H1 (cell line): ENCODE measurements around the gene TMEM117. TPM values are rescaled to one million over a fixed set of nuclear protein-coding genes. Genes with fewer than 3 reads are reported as not detected.

ENCODE experiments used
- CTCF ChIA-PET: fragments of 300-600 bp; sonication (Branson Sonifier 250); formaldehyde crosslinking; loops from one replicate; lab custom pipeline; 2021; ENCODE audit not compliant: partially characterized antibody; lab: Charles Lee
- POLR2A ChIA-PET: fragments of 300-600 bp; sonication (Branson Sonifier 250); formaldehyde crosslinking; loops from one replicate; lab custom pipeline; 2021; ENCODE audit warnings: inconsistent platforms; ENCODE audit not compliant: partially characterized antibody; lab: Charles Lee
- DNase-seq, 2 experiments: peaks; one replicate each; pipeline versions ENCODE4 v3.0.0 to v3.0.0-alpha.2; 2010 to 2022; ENCODE audit warnings: low spot score in 2 of 2, low read depth in 1 of 2, mixed read lengths in 1 of 2
- FAIRE-seq: peaks from 2 replicates; lab custom pipeline; 2011; peaks lifted over from hg19 to GRCh38; lab: Jason Lieb, UNC
- H2AFZ ChIP-seq: 2 replicates; pipeline ENCODE4 v1.8.1; 2012; ENCODE audit warnings: low read length, inconsistent platforms
- H2AK5ac ChIP-seq: 2 replicates; pipeline ENCODE4 v1.6.1; 2013; ENCODE audit warnings: low read depth, low read length
- H2BK120ac ChIP-seq: replicated peaks from 2 replicates; pipeline ENCODE3; 2013; ENCODE audit warnings: low read depth, low read length, inconsistent platforms
- H2BK12ac ChIP-seq: 2 replicates; pipeline ENCODE4 v1.6.1; 2013; ENCODE audit warnings: low read depth, low read length
- H2BK15ac ChIP-seq: 2 replicates; pipeline ENCODE4 v1.6.1; 2013; ENCODE audit warnings: low read length
- H2BK20ac ChIP-seq: 2 replicates; pipeline ENCODE4 v1.6.1; 2013; ENCODE audit warnings: low read length
- H2BK5ac ChIP-seq: 2 replicates; pipeline ENCODE4 v1.6.1; 2013; ENCODE audit warnings: low read depth, low read length
- H3K14ac ChIP-seq: 2 replicates; pipeline ENCODE4 v1.6.1; 2013; ENCODE audit warnings: inconsistent platforms; ENCODE audit not compliant: insufficient read length
- H3K18ac ChIP-seq: 2 replicates; pipeline ENCODE4 v1.6.1; 2013; ENCODE audit warnings: low read length; ENCODE audit errors: extremely low read depth
- H3K23ac ChIP-seq: 2 replicates; pipeline ENCODE4 v1.6.1; 2013; ENCODE audit warnings: inconsistent platforms; ENCODE audit not compliant: insufficient read length
- H3K23me2 ChIP-seq: 2 replicates; pipeline ENCODE4 v1.6.1; 2013; ENCODE audit warnings: low read depth, low read length
- H3K27ac ChIP-seq: 2 replicates; pipeline ENCODE4 v1.6.1; 2011; ENCODE audit warnings: low read depth, low read length, inconsistent platforms
- H3K27me3 ChIP-seq, 4 experiments: replicated peaks in 1 of 4; 1 replicate in 1 of 4; 2 replicates in 3 of 4; pipeline versions ENCODE4 v1.6.1 to v1.8.1; 2011 to 2013; ENCODE audit warnings: low read length in 3 of 4, mild to moderate bottlenecking in 3 of 4, inconsistent platforms in 2 of 4, mixed read lengths in 2 of 4, moderate library complexity in 1 of 4; ENCODE audit not compliant: control insufficient read depth in 3 of 4, insufficient read depth in 3 of 4; ENCODE audit errors: extremely low read depth in 1 of 4
- H3K36me3 ChIP-seq, 4 experiments: 2 replicates each; pipeline versions ENCODE4 v1.6.1 to v1.8.1; 2011 to 2013; ENCODE audit warnings: mild to moderate bottlenecking in 4 of 4, low read length in 3 of 4, moderate library complexity in 2 of 4, control low read depth in 1 of 4, inconsistent platforms in 1 of 4; ENCODE audit not compliant: insufficient read depth in 4 of 4, control insufficient read depth in 2 of 4
- H3K4ac ChIP-seq: replicated peaks from 2 replicates; pipeline ENCODE3; 2013; ENCODE audit warnings: low read length, low read depth, mixed read lengths, inconsistent platforms; ENCODE audit not compliant: insufficient read length
- H3K4me1 ChIP-seq, 4 experiments: replicated peaks in 1 of 4; 1 replicate in 1 of 4; 2 replicates in 3 of 4; pipeline versions ENCODE4 v1.6.1 to v1.8.1; 2011 to 2013; ENCODE audit warnings: low read length in 3 of 4, inconsistent platforms in 2 of 4, mixed read lengths in 1 of 4; ENCODE audit not compliant: insufficient read depth in 4 of 4, control insufficient read depth in 3 of 4
- H3K4me2 ChIP-seq, 2 experiments: 2 replicates each; pipeline versions ENCODE4 v1.6.1 to v1.8.1; 2011 to 2013; ENCODE audit warnings: low read depth in 2 of 2, low read length in 2 of 2, control low read depth in 1 of 2, inconsistent platforms in 1 of 2, mild to moderate bottlenecking in 1 of 2; ENCODE audit not compliant: insufficient read depth in 1 of 2
- H3K4me3 ChIP-seq, 4 experiments: fragments of 200-600, 300-600 bp in 1 of 4; sonication (generic), shearing (Covaris generic), sonication (Bioruptor Twin) in 1 of 4; 2 replicates each; pipeline versions ENCODE4 v1.5.1 to v1.8.1; 2011 to 2016; ENCODE audit warnings: low read length in 4 of 4, low read depth in 3 of 4, control low read depth in 2 of 4, inconsistent platforms in 2 of 4, mild to moderate bottlenecking in 2 of 4, mixed read lengths in 1 of 4, moderate library complexity in 1 of 4; ENCODE audit not compliant: insufficient read depth in 2 of 4; ENCODE audit errors: extremely low read depth in 1 of 4
- H3K56ac ChIP-seq: replicated peaks from 2 replicates; pipeline ENCODE3; 2013; ENCODE audit warnings: low read depth, mild to moderate bottlenecking, mixed read lengths, low read length, inconsistent platforms; ENCODE audit not compliant: insufficient read length
- H3K79me1 ChIP-seq: 2 replicates; pipeline ENCODE4 v1.6.1; 2013; ENCODE audit warnings: low read depth, low read length, control low read depth
- H3K79me2 ChIP-seq, 2 experiments: 2 replicates each; pipeline versions ENCODE4 v1.6.1 to v1.8.1; 2012 to 2013; ENCODE audit warnings: low read length in 2 of 2, mild to moderate bottlenecking in 2 of 2, inconsistent platforms in 1 of 2; ENCODE audit not compliant: insufficient read depth in 2 of 2, control insufficient read depth in 1 of 2
- H3K9ac ChIP-seq, 4 experiments: replicated peaks in 1 of 4; 1 replicate in 1 of 4; 2 replicates in 3 of 4; pipeline versions ENCODE4 v1.6.1 to v1.8.1; 2011 to 2013; ENCODE audit warnings: low read depth in 3 of 4, low read length in 3 of 4, control low read depth in 2 of 4, mild to moderate bottlenecking in 2 of 4, moderate library complexity in 2 of 4, inconsistent platforms in 1 of 4; ENCODE audit errors: extremely low read depth in 1 of 4
- H3K9me3 ChIP-seq, 2 experiments: 2 replicates each; pipeline versions ENCODE4 v1.6.1 to v1.8.1; 2012 to 2013; ENCODE audit warnings: mild to moderate bottlenecking in 2 of 2, moderate library complexity in 2 of 2, control low read depth in 1 of 2, inconsistent platforms in 1 of 2, low read depth in 1 of 2, low read length in 1 of 2, mixed read lengths in 1 of 2; ENCODE audit not compliant: insufficient read depth in 2 of 2
- H4K20me1 ChIP-seq, 2 experiments: replicated peaks in 1 of 2; 2 replicates each; pipeline versions ENCODE3 to v1.8.1; 2011 to 2013; ENCODE audit warnings: inconsistent platforms in 2 of 2, low read length in 2 of 2, mild to moderate bottlenecking in 1 of 2; ENCODE audit not compliant: insufficient read depth in 2 of 2, control insufficient read depth in 1 of 2
- H4K5ac ChIP-seq: 2 replicates; pipeline ENCODE4 v1.6.1; 2013; ENCODE audit warnings: low read length, low read depth, mixed read lengths, inconsistent platforms; ENCODE audit not compliant: insufficient read length
- H4K8ac ChIP-seq: 2 replicates; pipeline ENCODE4 v1.8.0; 2013; ENCODE audit warnings: mild to moderate bottlenecking, moderate library complexity, low read length, inconsistent platforms; ENCODE audit not compliant: insufficient read depth; ENCODE audit errors: extremely low read depth
- H4K91ac ChIP-seq: replicated peaks from 2 replicates; pipeline ENCODE3; 2013; ENCODE audit warnings: low read length, mixed read lengths, inconsistent platforms; ENCODE audit not compliant: insufficient read length
- ATF3 ChIP-seq: IDR thresholded peaks from 2 replicates; pipeline ENCODE4 v1.6.1; 2011; ENCODE audit warnings: low read depth, mild to moderate bottlenecking, low read length; ENCODE audit not compliant: insufficient read depth
- BCL11A ChIP-seq, 2 experiments: IDR thresholded peaks; one replicate each; pipeline ENCODE4 v1.6.1; 2011; ENCODE audit warnings: low read depth in 2 of 2, low read length in 2 of 2, mild to moderate bottlenecking in 2 of 2
- CHD1 ChIP-seq: IDR thresholded peaks from 2 replicates; pipeline ENCODE4 v1.6.1; 2012; ENCODE audit warnings: low read depth, low read length, improper control_type of control experiment
- E2F6 ChIP-seq: IDR thresholded peaks from 2 replicates; pipeline ENCODE4 v1.6.1; 2012; ENCODE audit warnings: inconsistent platforms
- FOSL1 ChIP-seq: IDR thresholded peaks from 2 replicates; pipeline ENCODE4 v1.6.1; 2011; ENCODE audit warnings: mild to moderate bottlenecking, low read depth, low read length, moderate library complexity; ENCODE audit not compliant: insufficient read depth
- GABPA ChIP-seq: IDR thresholded peaks from 2 replicates; pipeline ENCODE4 v1.6.1; 2011; ENCODE audit warnings: mild to moderate bottlenecking, low read length, moderate library complexity, borderline replicate concordance; ENCODE audit not compliant: insufficient read depth
- JUN ChIP-seq: IDR thresholded peaks from 2 replicates; pipeline ENCODE4 v1.6.1; 2011; ENCODE audit warnings: low read depth, mild to moderate bottlenecking, improper control_type of control experiment, low read length
- MAFK ChIP-seq: IDR thresholded peaks from 2 replicates; pipeline ENCODE4 v1.6.1; 2012; ENCODE audit warnings: low read depth, mild to moderate bottlenecking, improper control_type of control experiment, low read length
- POLR2A ChIP-seq, 2 experiments: IDR thresholded peaks; 1 replicate in 1 of 2; 2 replicates in 1 of 2; pipeline ENCODE4 v1.6.1; 2011; ENCODE audit warnings: low read depth in 2 of 2, low read length in 2 of 2, mild to moderate bottlenecking in 2 of 2; ENCODE audit errors: control extremely low read depth in 1 of 2
- POLR2AphosphoS5 ChIP-seq: IDR thresholded peaks from 2 replicates; pipeline ENCODE4 v1.6.1; 2011; ENCODE audit warnings: low read depth, low read length
- RFX5 ChIP-seq: IDR thresholded peaks from 2 replicates; pipeline ENCODE4 v1.6.1; 2011; ENCODE audit warnings: low read depth, low read length, improper control_type of control experiment, borderline replicate concordance
- SP1 ChIP-seq: IDR thresholded peaks from 2 replicates; pipeline ENCODE4 v1.6.1; 2011; ENCODE audit warnings: low read depth, low read length
- TAF7 ChIP-seq: optimal IDR thresholded peaks from 2 replicates; pipeline ENCODE3; 2011; ENCODE audit warnings: low read depth, mild to moderate bottlenecking, inconsistent platforms, low read length, moderate library complexity, borderline replicate concordance
- WGBS, 2 experiments: shearing (Covaris generic) in 1 of 2; methylation state at CpG; one replicate each; pipeline versions ENCODE4 v1.1.6 to v1.1.7; 2013 to 2015; ENCODE audit warnings: low lambda C conversion rate in 2 of 2, mixed read lengths in 2 of 2, inconsistent platforms in 1 of 2, low coverage in 1 of 2, missing lambda C conversion rate in 1 of 2; ENCODE audit not compliant: insufficient replicate concordance in 2 of 2, insufficient coverage in 1 of 2, insufficient read length in 1 of 2; ENCODE audit errors: extremely low coverage in 1 of 2, missing lambda C conversion rate in 1 of 2; 5-methylcytosine and 5-hydroxymethylcytosine counted together
- polyA plus RNA-seq, 7 experiments: library from polyadenylated mRNA; depleted of rRNA in 3 of 7; stranded (reverse) in 5 of 7; unstranded in 2 of 7; fragments of >200 nt in 5 of 7; fragments of 200-250 nt in 2 of 7; gene quantifications; 1 replicate in 5 of 7; 2 replicates in 1 of 7; 4 replicates in 1 of 7; pipeline versions ENCODE4 v1.2.1 to v1.2.3, GENCODE V29; 2011 to 2013; ENCODE audit warnings: missing spikeins in 2 of 7, mixed read lengths in 2 of 7
- total RNA-seq: library from RNA; stranded (reverse); fragmentation: NEBNext Ultra II Directional; extraction: Animal tissue kit (Norgen Biotek cat#: 25700); gene quantifications from 2 replicates; pipeline ENCODE4 v1.2.1, GENCODE V29; 2021

Gene TMEM117
- total and polyA plus RNA-seq, 2 of the 8 experiments (the other 6 are each of a cell fraction or from before 2014, with no cell fraction given): 0.80 to 1.4 TPM

- H3K27me3 ChIP-seq: no peaks in the 10 kb centered on the region
- no peak overlapping the region for H4K8ac ChIP-seq
- 90% methylated on average over 1 of the region's 1 CpG; no CpG with 5 or more reads in 1 of the 2 experiments for WGBS, 2 experiments
- no peak overlapping the region for H3K23ac ChIP-seq
- FAIRE-seq: no peak
- H2AK5ac ChIP-seq: no peak overlapping the region
- CTCF ChIA-PET: interaction anchor here (0.6 to 9.2 kb wide), 3 partner anchors 88 to 174 kb away, joined by 3 to 113 read pairs (median 3); no protein-coding TSS in a partner anchor
- H2BK15ac ChIP-seq: no peak overlapping the region
- no peak overlapping the region for H3K4ac ChIP-seq
- no peak overlapping the region for H2BK120ac ChIP-seq
- H3K27ac ChIP-seq: no peak overlapping the region
- H3K4me2 ChIP-seq: no peak overlapping the region
- H4K91ac ChIP-seq: no peak overlapping the region
- no peak overlapping the region for H2BK20ac ChIP-seq
- DNase-seq: no peak
- H2BK5ac ChIP-seq: no peak overlapping the region
- H3K14ac ChIP-seq: no peak overlapping the region
- H3K79me1 ChIP-seq: no peaks in the 10 kb centered on the region
- H3K9ac ChIP-seq: no peak overlapping the region
- H3K9me3 ChIP-seq: no peaks in the 10 kb centered on the region
- H3K18ac ChIP-seq: no peak overlapping the region
- POLR2A ChIA-PET: no interaction called here
- H2BK12ac ChIP-seq: no peak overlapping the region
- no peaks in the 10 kb centered on the region for H3K23me2 ChIP-seq
- H4K5ac ChIP-seq: no peak overlapping the region
- no peaks in the 10 kb centered on the region for H3K4me1 ChIP-seq
- no peaks in the 10 kb centered on the region for H3K79me2 ChIP-seq
- no peak overlapping the region for H3K4me3 ChIP-seq
- H3K36me3 ChIP-seq: no peaks in the 10 kb centered on the region
- H4K20me1 ChIP-seq: no peaks in the 10 kb centered on the region
- H3K56ac ChIP-seq: no peak overlapping the region
- H2AFZ ChIP-seq: no peak overlapping the region
- TF ChIP-seq GABPA (no peak), FOSL1 (no peak), BCL11A (IDR thresholded peaks at IDR 0.05; ENCODE audit: low read depth in 2 of 2, low read length in 2 of 2) (no peak), ATF3 (no peak), POLR2AphosphoS5 (no peak), E2F6 (no peak), CHD1 (no peak), RFX5 (no peak), TAF7 (no peak), JUN (no peak), MAFK (no peak), POLR2A (IDR thresholded peaks at IDR 0.05; ENCODE audit: control extremely low read depth in 1 of 2, low read depth in 2 of 2, low read length in 2 of 2) (no peak), SP1 (no peak)
Measured at GRCh38 chr12:43880547-43880946, 44.7 kb downstream of the TMEM117 start.
